Esophagus muscularis mucosa (tissue), 4 donors: ENCODE results near the gene GLIS2.

Experiments
- CTCF ChIP-seq, 3 experiments: fragments of 200-600 bp in 2 of 3; fragments of 450-650 bp in 1 of 3; sonication (generic) in 2 of 3; IDR thresholded peaks; one replicate each; pipeline ENCODE4 v1.5.1; 2017 to 2019; ENCODE audit warnings: antibody characterized with exemption in 3 of 3, mild to moderate bottlenecking in 2 of 3, moderate library complexity in 1 of 3
- EP300 ChIP-seq: sonication (generic); formaldehyde crosslinking; IDR thresholded peaks from one replicate; pipeline ENCODE4 v1.6.1; 2017; ENCODE audit warnings: antibody characterized with exemption
- POLR2A ChIP-seq: fragments of 450-650 bp; IDR thresholded peaks from one replicate; pipeline ENCODE4 v1.6.1; 2017; ENCODE audit warnings: antibody characterized with exemption, moderate library complexity, mild to moderate bottlenecking, low read depth
- POLR2AphosphoS5 ChIP-seq, 2 donors: sonication (generic); formaldehyde crosslinking; IDR thresholded peaks; one replicate each; pipeline ENCODE4 v1.6.1; 2017; ENCODE audit warnings: antibody characterized with exemption in 2 of 2

DNA sequence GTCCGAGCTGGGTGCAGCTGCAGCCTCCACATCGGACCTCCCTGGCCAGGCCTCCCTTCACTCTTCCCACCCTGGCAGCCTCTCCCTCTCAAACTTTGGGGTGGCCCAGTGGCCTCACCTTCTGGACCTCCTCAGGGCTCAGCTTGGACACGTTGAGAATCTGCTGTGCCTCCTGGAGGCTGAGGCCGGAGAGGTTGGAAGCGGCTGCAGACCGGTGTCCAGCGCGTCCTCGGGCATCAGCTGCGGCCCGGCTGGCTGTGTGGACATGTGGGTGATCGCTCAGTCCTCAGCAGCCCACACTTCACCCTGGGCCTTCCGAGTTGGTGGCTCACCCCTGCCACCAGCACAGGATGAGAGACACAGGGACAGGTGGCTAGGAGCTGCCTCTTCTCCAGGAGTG, 25.4 kb downstream of the GLIS2 start:
- TF ChIP-seq POLR2AphosphoS5 (IDR thresholded peaks at IDR 0.05) (no peak), CTCF (IDR thresholded peaks at IDR 0.05) (no peak), EP300 (no peak), POLR2A (no peak)
